Nephron progenitor cell (in vitro differentiated cells): ENCODE data around the gene DRC3.

Source experiments
- DNase-seq: peaks from one replicate; pipeline ENCODE4 v3.0.0; 2021
- H3K27ac Mint-ChIP-seq: 2 replicates; pipeline ENCODE4 v1.8.0; 2021; ENCODE audit warnings: mild to moderate bottlenecking, moderate library complexity, mixed read lengths
- H3K27me3 Mint-ChIP-seq: 2 replicates; pipeline ENCODE4 v1.8.0; 2021; ENCODE audit warnings: mild to moderate bottlenecking, low read depth, mixed read lengths; ENCODE audit not compliant: poor library complexity
- H3K36me3 Mint-ChIP-seq: 2 replicates; pipeline ENCODE4 v1.8.0; 2021; ENCODE audit warnings: low read depth, mixed read lengths
- H3K4me1 Mint-ChIP-seq: 2 replicates; pipeline ENCODE4 v1.8.0; 2021; ENCODE audit warnings: mixed read lengths
- H3K4me3 Mint-ChIP-seq: 2 replicates; pipeline ENCODE4 v1.8.0; 2021; ENCODE audit warnings: mild to moderate bottlenecking, moderate library complexity, mixed read lengths
- H3K9me3 Mint-ChIP-seq: 2 replicates; pipeline ENCODE4 v1.8.0; 2021; ENCODE audit warnings: mild to moderate bottlenecking, moderate library complexity, mixed read lengths
- TF ChIP-seq, protein P1 (sequence below): fragments of 200-600 bp; sonication (generic); IDR thresholded peaks from 2 replicates; pipeline ENCODE4 v1.5.0; 2021; ENCODE audit warnings: antibody characterized with exemption

The DRC3 gene

DNA sequence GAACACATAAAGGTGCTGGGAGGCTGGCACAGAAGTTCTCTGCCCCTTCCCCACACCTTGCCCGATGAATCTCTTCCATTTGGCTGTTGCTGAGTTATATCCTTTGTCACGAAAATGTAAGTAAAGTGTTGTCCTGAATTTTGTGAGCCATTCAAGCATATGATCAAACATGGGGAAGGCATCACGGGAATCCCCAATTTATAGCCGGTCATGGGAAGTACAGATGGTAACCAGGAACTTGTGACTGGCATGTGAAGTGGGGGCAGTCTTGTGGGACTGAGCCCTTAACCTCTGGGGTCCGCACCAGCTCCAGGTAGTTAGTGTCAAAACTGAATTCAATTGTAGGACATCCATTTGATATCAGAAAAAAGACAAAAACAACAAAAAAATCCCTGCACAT lies 13.7 kb upstream of the DRC3 start:
- Mint-ChIP-seq H3K4me1 (peaks cover 34% of the 10 kb centered on the region), H3K27ac (no peak overlapping the region), H3K36me3 (peaks cover 19% of the 10 kb centered on the region), H3K4me3 (no peak overlapping the region), H3K9me3 (peaks cover 10% of the 10 kb centered on the region), H3K27me3 (no peaks in the 10 kb centered on the region)
- TF ChIP-seq, protein P1, sequence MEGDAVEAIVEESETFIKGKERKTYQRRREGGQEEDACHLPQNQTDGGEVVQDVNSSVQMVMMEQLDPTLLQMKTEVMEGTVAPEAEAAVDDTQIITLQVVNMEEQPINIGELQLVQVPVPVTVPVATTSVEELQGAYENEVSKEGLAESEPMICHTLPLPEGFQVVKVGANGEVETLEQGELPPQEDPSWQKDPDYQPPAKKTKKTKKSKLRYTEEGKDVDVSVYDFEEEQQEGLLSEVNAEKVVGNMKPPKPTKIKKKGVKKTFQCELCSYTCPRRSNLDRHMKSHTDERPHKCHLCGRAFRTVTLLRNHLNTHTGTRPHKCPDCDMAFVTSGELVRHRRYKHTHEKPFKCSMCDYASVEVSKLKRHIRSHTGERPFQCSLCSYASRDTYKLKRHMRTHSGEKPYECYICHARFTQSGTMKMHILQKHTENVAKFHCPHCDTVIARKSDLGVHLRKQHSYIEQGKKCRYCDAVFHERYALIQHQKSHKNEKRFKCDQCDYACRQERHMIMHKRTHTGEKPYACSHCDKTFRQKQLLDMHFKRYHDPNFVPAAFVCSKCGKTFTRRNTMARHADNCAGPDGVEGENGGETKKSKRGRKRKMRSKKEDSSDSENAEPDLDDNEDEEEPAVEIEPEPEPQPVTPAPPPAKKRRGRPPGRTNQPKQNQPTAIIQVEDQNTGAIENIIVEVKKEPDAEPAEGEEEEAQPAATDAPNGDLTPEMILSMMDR = no peak
- no peak for DNase-seq

DNA sequence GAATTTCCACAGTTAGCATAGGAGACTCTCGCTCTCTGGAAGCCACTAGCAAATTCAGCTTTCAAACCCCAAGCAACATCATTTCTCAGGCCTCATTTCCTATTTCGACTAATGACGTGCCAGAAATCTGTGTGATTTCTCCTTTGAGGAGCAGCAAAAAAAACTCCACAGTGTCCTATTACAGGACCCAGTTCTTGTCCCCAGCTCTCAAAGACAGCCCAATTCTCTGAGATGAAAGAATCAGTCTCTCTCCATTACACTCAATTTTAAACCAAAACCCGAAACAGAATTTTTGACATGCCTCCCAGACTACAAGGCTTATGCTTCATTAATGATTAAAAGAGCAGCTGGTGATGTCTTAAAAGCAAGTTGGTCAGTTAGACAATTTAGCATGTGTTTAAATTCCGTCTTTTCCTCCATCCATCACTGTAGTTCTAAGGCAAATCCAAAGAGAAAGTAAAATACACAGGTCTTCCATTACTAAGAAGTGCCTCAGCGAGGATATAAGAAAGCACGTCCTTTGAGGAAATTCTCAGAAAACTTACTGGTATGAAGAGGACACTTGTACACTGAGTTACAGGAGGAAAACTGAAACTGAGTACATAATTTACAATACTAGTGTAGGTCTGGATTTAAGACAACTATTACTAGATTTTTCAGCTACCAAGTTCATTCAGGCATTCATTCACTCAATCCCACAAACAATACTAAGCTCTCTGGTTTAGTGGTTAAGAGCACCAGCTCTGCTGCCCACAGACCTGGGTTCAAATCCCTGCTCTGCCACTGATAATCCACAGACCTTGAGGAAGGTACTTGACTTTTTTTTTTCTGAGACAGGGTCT lies 12.9 kb upstream of the DRC3 start:
- DNase-seq = no peak
- Mint-ChIP-seq H3K9me3 (peaks cover 10% of the 10 kb centered on the region), H3K36me3 (peaks cover 15% of the 10 kb centered on the region), H3K27ac (peak overlapping the region; percentile 29), H3K27me3 (no peaks in the 10 kb centered on the region), H3K4me3 (no peak overlapping the region), H3K4me1 (peaks cover 41% of the 10 kb centered on the region)
- TF ChIP-seq, protein P1 = no peak

DNA sequence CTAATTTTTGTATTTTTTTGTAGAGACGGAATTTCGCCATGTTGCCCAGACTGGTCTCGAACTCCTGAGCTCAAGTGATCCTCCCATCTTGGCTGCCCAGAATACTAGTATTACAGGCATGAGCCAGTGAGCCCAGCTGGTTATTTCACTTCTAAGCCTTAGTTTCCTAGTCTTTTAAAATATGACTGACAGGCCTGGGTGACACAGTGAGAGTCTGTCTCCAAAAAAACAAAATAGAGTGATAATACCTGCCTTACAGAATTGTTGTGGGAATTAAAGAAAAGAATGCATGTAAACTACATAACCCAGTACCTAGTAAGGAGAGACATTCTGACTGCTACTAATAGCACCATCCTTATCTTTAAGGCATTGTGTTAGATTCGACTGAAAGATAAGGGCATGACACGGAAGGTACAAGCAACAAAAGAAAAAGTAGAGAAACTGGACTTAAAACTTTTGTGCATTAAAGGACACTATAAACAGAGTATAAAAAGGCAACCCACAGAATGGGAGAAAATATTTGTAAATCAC lies 12.1 kb upstream of the DRC3 start:
- Mint-ChIP-seq H3K27me3 (no peaks in the 10 kb centered on the region), H3K9me3 (peaks cover 7% of the 10 kb centered on the region), H3K4me1 (peaks cover 50% of the 10 kb centered on the region), H3K4me3 (no peak overlapping the region), H3K36me3 (peaks cover 6% of the 10 kb centered on the region), H3K27ac (no peak overlapping the region)
- DNase-seq = no peak
- TF ChIP-seq, protein P1 = no peak

DNA sequence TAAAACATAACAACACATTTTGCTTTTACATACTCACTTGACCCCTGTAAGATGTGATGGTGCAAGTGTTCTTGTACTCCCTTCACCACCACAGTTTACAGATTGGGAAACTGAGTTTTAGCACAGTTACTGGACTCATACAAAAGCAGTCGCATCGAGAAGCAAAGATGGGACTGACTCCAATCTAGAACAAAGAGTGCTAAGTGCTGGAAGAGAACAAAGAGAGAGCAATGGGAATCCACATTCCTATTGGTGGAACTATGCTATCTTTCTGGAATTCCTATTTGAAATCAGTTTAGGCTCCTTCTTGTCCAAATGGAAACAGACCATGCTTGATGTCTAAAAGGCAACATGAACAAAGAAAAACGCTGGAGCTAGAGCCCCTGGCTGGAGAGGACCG lies 9.6 kb upstream of the DRC3 start:
- Mint-ChIP-seq H3K9me3 (no peaks in the 10 kb centered on the region), H3K36me3 (no peaks in the 10 kb centered on the region), H3K4me1 (peaks cover 55% of the 10 kb centered on the region), H3K4me3 (no peak overlapping the region), H3K27ac (no peak overlapping the region), H3K27me3 (no peaks in the 10 kb centered on the region)
- TF ChIP-seq, protein P1 = no peak
- no peak for DNase-seq

DNA sequence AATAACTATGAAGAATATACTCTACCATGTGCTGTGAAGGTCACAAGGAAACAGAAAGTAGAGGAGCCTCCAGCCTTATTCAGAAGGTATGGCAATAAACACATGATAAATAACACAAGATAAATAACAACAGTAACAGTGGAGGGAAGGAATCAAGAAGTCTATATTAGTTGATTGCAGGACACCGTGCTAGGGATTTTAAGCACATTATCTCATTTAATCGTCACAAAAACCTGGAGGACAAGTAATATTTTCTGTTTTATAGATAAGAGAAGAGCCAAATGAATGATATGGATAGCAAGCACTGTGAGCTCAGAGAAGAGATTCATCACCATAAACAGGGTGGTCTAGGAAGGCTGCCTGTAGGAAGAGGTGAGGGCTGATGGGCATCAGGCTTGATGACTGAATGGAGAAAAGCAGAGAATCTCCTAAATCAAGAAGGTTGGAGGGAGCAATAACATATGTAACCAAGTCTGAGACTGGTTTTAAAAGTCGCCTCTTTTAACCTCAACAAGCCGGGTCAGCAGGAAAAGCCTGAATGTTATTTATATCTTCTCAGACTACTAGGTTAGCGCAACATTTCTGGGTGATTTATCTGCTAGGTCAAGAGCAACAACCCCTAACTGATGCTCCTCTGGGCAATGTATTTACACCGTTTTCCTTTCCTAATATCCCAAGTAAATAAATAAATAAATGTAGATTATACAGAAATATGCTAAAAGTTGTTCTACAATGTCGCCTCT lies 8.8 kb upstream of the DRC3 start:
- TF ChIP-seq, protein P1 = no peak
- peaks cover 5% of the 10 kb centered on the region for H3K27me3 Mint-ChIP-seq
- H3K36me3 Mint-ChIP-seq = no peaks in the 10 kb centered on the region
- H3K4me1 Mint-ChIP-seq = peaks cover 51% of the 10 kb centered on the region
- peak overlapping the region; percentile 1 for H3K4me3 Mint-ChIP-seq
- DNase-seq = no peak
- no peak overlapping the region for H3K27ac Mint-ChIP-seq
- H3K9me3 Mint-ChIP-seq = no peaks in the 10 kb centered on the region
